Hepatocyte (in vitro differentiated cells): ENCODE measurements around the gene OR10AD1. TPM values are rescaled to one million over a fixed set of nuclear protein-coding genes. Genes with fewer than 3 reads are reported as not detected.
A peak's percentile ranks its signal among the peaks of the same experiment; 100 is the strongest.

Source experiments
- DNase-seq: peaks from one replicate; pipeline ENCODE4 v3.0.0-alpha.2; 2016; ENCODE audit warnings: low spot score
- H2AFZ ChIP-seq: fragments of 200-600 bp; sonication (generic); 2 replicates; pipeline ENCODE4 v1.6.0; 2016; ENCODE audit warnings: antibody characterized with exemption, mild to moderate bottlenecking
- H3K27ac ChIP-seq: fragments of 200-600 bp; sonication (generic); 2 replicates; pipeline ENCODE4 v1.5.1; 2016; ENCODE audit warnings: mild to moderate bottlenecking
- H3K27me3 ChIP-seq: fragments of 200-600 bp; sonication (generic); 2 replicates; pipeline ENCODE4 v1.6.1; 2016
- H3K36me3 ChIP-seq: fragments of 200-600 bp; sonication (generic); replicated peaks from 2 replicates; pipeline ENCODE4 v1.5.1; 2016; ENCODE audit warnings: low read depth; ENCODE audit not compliant: insufficient read depth
- H3K4me1 ChIP-seq: fragments of 200-600 bp; sonication (generic); 2 replicates; pipeline ENCODE4 v1.5.1; 2016; ENCODE audit warnings: mild to moderate bottlenecking, moderate library complexity; ENCODE audit not compliant: insufficient read depth
- H3K4me2 ChIP-seq: fragments of 200-600 bp; sonication (generic); 2 replicates; pipeline ENCODE4 v1.6.0; 2016
- H3K4me3 ChIP-seq: fragments of 200-600 bp; sonication (generic); 2 replicates; pipeline ENCODE4 v1.5.1; 2016; ENCODE audit warnings: mild to moderate bottlenecking
- H3K79me2 ChIP-seq: fragments of 200-600 bp; sonication (generic); 2 replicates; pipeline ENCODE4 v1.6.0; 2017; ENCODE audit warnings: mild to moderate bottlenecking
- H3K9me2 ChIP-seq: fragments of 200-600 bp; sonication (generic); replicated peaks from 2 replicates; pipeline ENCODE4 v1.6.0; 2017; ENCODE audit warnings: mild to moderate bottlenecking; ENCODE audit not compliant: insufficient read depth
- H3K9me3 ChIP-seq: fragments of 200-600 bp; sonication (generic); 2 replicates; pipeline ENCODE4 v1.5.1; 2016; ENCODE audit warnings: low read depth, mild to moderate bottlenecking
- H4K20me1 ChIP-seq: fragments of 200-600 bp; sonication (generic); 2 replicates; pipeline ENCODE4 v1.6.0; 2016; ENCODE audit warnings: mild to moderate bottlenecking; ENCODE audit not compliant: insufficient read depth, poor library complexity, severe bottlenecking
- EZH2 ChIP-seq: fragments of 200-600 bp; sonication (generic); IDR thresholded peaks from 2 replicates; pipeline ENCODE4 v1.6.1; 2016; ENCODE audit warnings: antibody characterized with exemption, mild to moderate bottlenecking, borderline replicate concordance
- EZH2phosphoT487 ChIP-seq: fragments of 200-600 bp; sonication (generic); IDR thresholded peaks from one replicate; pipeline ENCODE4 v1.6.1; 2018; ENCODE audit warnings: antibody characterized with exemption, mild to moderate bottlenecking, low read depth, moderate library complexity; ENCODE audit not compliant: unreplicated experiment, severe bottlenecking
- WGBS: methylation state at CpG from one replicate; pipeline ENCODE4 v1.1.6; 2016; ENCODE audit warnings: low lambda C conversion rate; ENCODE audit errors: missing lambda C conversion rate; 5-methylcytosine and 5-hydroxymethylcytosine counted together
- polyA plus RNA-seq: library from polyadenylated mRNA; unstranded; fragments of >200 nt; fragmentation: Nextera tagmentation; extraction: Ambion mirVana; gene quantifications from 2 replicates; pipeline ENCODE4 v1.2.1, GENCODE V29; 2016
- total RNA-seq: library from RNA; depleted of rRNA; stranded (reverse); fragments of >200 nt; gene quantifications from 2 replicates; pipeline ENCODE4 v1.2.3, GENCODE V29; 2014
- TF ChIP-seq, protein P1 (sequence below): fragments of 200-600 bp; sonication (generic); IDR thresholded peaks from 2 replicates; pipeline ENCODE4 v1.5.1; 2016; ENCODE audit warnings: antibody characterized with exemption, mild to moderate bottlenecking; ENCODE audit not compliant: poor library complexity

Gene OR10AD1
- total and polyA plus RNA-seq, 2 experiments from 2014 or later, result 0.29 TPM; not detected in 1

DNA sequence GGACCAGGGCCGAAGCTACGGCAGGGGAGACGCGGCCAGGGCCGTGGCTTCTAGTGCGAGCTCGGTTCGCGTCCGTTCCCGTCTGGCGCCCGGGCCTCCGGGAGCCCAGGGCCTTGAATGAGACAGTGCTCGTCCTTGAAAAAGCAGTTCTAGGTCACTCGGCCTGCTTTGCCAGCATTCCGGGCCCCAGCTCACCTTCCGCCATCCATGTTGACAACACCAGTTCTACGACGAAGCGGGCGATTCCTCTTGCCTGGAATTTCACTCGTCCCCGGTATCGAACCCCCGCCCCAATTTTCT lies 4.5 kb downstream of the OR10AD1 start:
- Histone ChIP-seq H2AFZ (peak overlapping the region; percentile 78), H3K4me1 (peaks cover 43% of the 10 kb centered on the region), H3K9me2 (no peaks in the 10 kb centered on the region), H3K4me2 (peak overlapping the region; percentile 79), H3K27me3 (no peaks in the 10 kb centered on the region), H3K4me3 (no peak overlapping the region), H3K36me3 (no peaks in the 10 kb centered on the region), H4K20me1 (no peaks in the 10 kb centered on the region), H3K79me2 (no peaks in the 10 kb centered on the region), H3K9me3 (no peaks in the 10 kb centered on the region), H3K27ac (peak overlapping the region; percentile 92)
- TF ChIP-seq, protein P1, sequence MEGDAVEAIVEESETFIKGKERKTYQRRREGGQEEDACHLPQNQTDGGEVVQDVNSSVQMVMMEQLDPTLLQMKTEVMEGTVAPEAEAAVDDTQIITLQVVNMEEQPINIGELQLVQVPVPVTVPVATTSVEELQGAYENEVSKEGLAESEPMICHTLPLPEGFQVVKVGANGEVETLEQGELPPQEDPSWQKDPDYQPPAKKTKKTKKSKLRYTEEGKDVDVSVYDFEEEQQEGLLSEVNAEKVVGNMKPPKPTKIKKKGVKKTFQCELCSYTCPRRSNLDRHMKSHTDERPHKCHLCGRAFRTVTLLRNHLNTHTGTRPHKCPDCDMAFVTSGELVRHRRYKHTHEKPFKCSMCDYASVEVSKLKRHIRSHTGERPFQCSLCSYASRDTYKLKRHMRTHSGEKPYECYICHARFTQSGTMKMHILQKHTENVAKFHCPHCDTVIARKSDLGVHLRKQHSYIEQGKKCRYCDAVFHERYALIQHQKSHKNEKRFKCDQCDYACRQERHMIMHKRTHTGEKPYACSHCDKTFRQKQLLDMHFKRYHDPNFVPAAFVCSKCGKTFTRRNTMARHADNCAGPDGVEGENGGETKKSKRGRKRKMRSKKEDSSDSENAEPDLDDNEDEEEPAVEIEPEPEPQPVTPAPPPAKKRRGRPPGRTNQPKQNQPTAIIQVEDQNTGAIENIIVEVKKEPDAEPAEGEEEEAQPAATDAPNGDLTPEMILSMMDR, result no peak
- TF ChIP-seq EZH2phosphoT487 (no peak), EZH2 (no peak)
- WGBS, result 63% methylated on average over 26 of the region's 26 CpGs
- DNase-seq, result no peak

DNA sequence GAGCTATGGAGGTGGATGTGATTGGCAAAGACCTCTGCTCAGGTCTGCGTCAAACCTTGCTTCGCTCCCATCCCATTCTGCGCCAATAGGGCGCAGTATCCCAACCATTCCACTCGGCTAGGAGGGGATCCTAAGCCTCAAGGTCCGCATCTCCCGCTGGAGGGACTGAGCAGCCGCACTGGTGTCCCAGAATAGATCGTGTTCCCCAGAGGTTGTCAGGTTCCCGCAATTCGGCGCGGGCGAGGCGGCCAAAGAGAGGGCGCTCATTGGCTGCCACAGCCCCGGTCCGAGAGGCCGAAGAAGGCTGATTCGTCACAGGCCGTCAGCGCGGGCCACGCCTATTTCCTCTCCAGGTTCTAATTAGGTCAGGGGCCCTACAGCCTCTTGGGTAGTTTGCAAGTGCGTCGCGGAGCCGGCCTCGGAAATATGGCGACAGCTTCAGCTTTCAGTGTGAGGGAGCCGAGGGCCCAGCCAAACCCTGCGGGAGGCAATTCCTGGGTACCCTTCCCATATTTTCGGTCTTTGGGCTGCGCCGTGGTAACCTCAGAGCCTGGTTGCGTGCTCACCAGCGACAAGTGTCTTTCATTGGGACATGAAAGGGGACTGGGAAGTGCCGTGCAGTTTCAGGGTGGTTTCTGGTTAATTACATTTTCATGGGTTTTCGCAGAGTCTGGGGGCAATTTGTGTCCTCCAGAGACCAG lies 5.0 kb downstream of the OR10AD1 start:
- no peak for TF ChIP-seq EZH2phosphoT487
- TF ChIP-seq, protein P1, result no peak
- TF ChIP-seq EZH2, result no peak
- H3K4me2 ChIP-seq, result peak overlapping the region; percentile 79
- H3K4me3 ChIP-seq, result peak overlapping the region; percentile 14
- H3K79me2 ChIP-seq, result no peaks in the 10 kb centered on the region
- H4K20me1 ChIP-seq, result no peaks in the 10 kb centered on the region
- H3K36me3 ChIP-seq, result no peaks in the 10 kb centered on the region
- peak; percentile 92 for DNase-seq
- peaks cover 43% of the 10 kb centered on the region for H3K4me1 ChIP-seq
- H3K9me2 ChIP-seq, result no peaks in the 10 kb centered on the region
- H3K27me3 ChIP-seq, result no peaks in the 10 kb centered on the region
- H2AFZ ChIP-seq, result peak overlapping the region; percentile 78
- H3K9me3 ChIP-seq, result no peaks in the 10 kb centered on the region
- H3K27ac ChIP-seq, result peak overlapping the region; percentile 92
- WGBS, result 16% methylated on average over 39 of the region's 39 CpGs

DNA sequence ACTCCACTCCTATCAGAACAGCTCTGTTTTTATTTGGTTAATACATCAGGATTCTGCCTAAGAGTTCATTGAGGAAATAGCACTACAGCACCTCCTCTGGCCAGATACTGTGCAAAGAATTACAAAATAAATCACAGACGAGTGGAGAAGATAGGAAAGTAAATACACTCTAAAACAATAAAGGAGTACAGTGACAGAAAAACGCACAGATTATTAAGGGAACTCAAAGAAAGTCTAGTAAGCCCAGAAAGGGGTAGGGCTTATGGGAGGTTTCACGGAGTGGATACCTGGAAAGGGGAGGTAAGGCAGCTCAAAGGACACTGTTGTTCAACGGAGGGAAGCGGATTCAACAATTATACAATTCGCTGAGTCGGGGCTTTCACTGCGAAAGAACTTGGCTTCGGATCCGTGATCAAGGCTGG lies 5.5 kb downstream of the OR10AD1 start:
- H3K4me1 ChIP-seq, result peaks cover 43% of the 10 kb centered on the region
- H2AFZ ChIP-seq, result peak overlapping the region; percentile 78
- H3K79me2 ChIP-seq, result no peaks in the 10 kb centered on the region
- no peaks in the 10 kb centered on the region for H3K36me3 ChIP-seq
- H3K9me3 ChIP-seq, result no peaks in the 10 kb centered on the region
- no peaks in the 10 kb centered on the region for H3K27me3 ChIP-seq
- peak overlapping the region; percentile 92 for H3K27ac ChIP-seq
- no peaks in the 10 kb centered on the region for H4K20me1 ChIP-seq
- H3K4me3 ChIP-seq, result peak overlapping the region; percentile 14
- 16% methylated on average over 10 of the region's 10 CpGs for WGBS
- peak overlapping the region; percentile 79 for H3K4me2 ChIP-seq
- DNase-seq, result peak; percentile 45
- H3K9me2 ChIP-seq, result no peaks in the 10 kb centered on the region
- no peak for TF ChIP-seq EZH2phosphoT487
- no peak for TF ChIP-seq EZH2
- TF ChIP-seq, protein P1, result peak; percentile 53

DNA sequence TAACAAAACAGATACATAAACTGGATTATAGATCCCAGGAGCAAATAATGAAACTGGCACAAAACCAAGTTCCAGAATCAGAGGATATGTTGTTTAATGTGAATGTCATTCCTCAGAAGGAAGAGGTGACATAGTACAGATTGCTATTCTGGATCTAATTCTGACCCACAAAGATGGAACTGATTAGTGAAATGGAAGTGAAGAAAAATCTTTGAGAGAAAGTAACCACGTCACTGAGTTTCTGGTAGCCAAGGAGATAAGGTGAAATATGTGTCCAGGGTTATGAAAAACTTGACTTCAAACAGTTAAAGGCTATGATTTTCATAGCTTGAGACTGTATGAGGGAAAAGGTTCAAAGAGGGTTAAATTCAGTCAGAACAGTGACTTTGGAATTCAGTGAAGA lies 8.3 kb downstream of the OR10AD1 start:
- TF ChIP-seq, protein P1, result no peak
- TF ChIP-seq EZH2phosphoT487, result no peak
- no peak for TF ChIP-seq EZH2
- no peaks in the 10 kb centered on the region for H3K79me2 ChIP-seq
- H3K4me1 ChIP-seq, result peaks cover 33% of the 10 kb centered on the region
- no peaks in the 10 kb centered on the region for H3K27me3 ChIP-seq
- no peaks in the 10 kb centered on the region for H3K36me3 ChIP-seq
- no peaks in the 10 kb centered on the region for H3K9me3 ChIP-seq
- H3K27ac ChIP-seq, result peak overlapping the region; percentile 44
- peak overlapping the region; percentile 10 for H2AFZ ChIP-seq
- H3K4me2 ChIP-seq, result peak overlapping the region; percentile 47
- H3K4me3 ChIP-seq, result no peak overlapping the region
- DNase-seq, result no peak
- no peaks in the 10 kb centered on the region for H4K20me1 ChIP-seq
- 42% methylated on average over 1 of the region's 1 CpG for WGBS
- no peaks in the 10 kb centered on the region for H3K9me2 ChIP-seq
